ENCODE data around the gene FKBP14.

FKBP14 gene, protein sequence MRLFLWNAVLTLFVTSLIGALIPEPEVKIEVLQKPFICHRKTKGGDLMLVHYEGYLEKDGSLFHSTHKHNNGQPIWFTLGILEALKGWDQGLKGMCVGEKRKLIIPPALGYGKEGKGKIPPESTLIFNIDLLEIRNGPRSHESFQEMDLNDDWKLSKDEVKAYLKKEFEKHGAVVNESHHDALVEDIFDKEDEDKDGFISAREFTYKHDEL

GRCh38 chr7:30026229-30027064, at the start of gene FKBP14:
FKBP14 (minus strand) TSS chr7:30026702; CDS start chr7:30026508, 194 bp downstream.
- peak; percentile 92 for DNase-seq

DNA sequence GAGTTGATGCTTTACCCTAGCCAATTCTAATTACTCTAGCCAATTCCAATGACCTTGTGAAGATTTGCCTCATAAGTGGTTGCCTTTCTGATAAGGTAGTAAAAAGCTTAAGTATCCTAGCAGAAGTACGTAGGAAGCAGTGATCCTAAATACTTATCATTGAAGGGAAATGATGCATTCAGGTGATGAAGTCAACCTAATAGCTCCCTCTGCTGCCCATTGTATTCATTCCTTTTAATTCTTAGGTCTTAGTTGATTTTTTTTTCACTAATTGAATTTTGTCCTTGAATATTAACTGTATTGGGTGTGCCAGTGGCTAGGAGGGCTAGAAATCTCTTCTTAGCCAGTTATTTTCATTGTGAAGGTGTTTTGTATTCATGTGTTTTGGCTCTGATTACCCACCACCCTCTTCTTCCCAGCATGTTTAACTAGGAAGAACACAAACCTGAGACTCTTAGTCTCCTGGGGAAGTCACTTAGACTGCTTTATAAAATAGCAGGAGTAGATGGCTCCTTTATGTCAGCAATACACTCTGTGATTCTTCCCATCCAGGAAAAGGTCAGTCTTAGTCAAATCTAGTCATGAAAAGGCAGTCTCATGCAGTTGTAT, 48.0 kb upstream of the FKBP14 start:
- no peak for DNase-seq

GRCh38 chr7:30072735-30073134, 46.2 kb upstream of the FKBP14 start:
- DNase-seq = no peak

DNA sequence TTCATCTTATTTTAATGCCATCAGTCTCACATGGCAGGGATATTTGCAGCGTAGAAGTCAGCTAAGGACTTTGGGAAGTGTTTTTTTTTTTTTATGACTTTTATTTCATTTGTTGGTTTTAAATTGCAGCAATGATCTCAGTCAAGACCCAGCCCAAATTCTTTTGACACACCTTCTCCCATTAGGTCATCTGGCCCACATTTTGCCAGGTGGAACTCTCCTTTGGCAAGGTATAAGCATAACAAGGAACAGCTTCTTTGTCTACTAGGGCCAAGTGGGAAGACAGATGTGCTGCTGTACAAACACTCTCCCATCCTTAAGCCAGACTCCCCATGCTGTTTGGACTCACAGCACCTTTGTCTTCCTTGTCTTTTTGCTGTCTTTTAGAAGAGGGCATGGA, 43.5 kb upstream of the FKBP14 start:
- no peak for DNase-seq

GRCh38 chr7:30069096-30069867, 42.8 kb upstream of the FKBP14 start:
- DNase-seq = no peak

- DNase-seq = no peak
Observed at GRCh38 chr7:30068117-30068516, 41.6 kb upstream of the FKBP14 start.

GRCh38 chr7:30066687-30067086, 40.2 kb upstream of the FKBP14 start:
- DNase-seq = no peak

GRCh38 chr7:30065746-30066145, 39.2 kb upstream of the FKBP14 start:
- no peak for DNase-seq

DNA sequence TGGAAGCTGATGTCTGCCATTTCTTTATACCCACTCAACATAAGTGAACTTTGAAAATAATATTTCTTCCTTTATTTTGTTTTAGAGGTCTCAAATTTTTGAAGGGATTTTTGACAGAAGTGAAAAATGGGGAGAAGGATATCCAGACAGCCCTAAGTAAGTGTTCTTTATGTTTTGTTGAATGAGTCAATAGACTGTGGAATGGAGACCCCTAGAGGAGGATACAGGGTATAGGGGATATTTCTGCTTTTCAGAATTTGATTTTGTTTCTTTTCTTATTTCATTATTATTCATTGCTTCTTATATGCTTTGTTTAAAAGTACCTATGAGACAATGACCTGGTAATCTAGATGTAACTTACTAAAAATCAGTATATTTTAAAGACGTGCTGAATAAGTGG, 36.1 kb upstream of the FKBP14 start:
- DNase-seq = peak; percentile 15

- peak; percentile 29 for DNase-seq
Observed at GRCh38 chr7:30061786-30062185, 35.3 kb upstream of the FKBP14 start.

DNA sequence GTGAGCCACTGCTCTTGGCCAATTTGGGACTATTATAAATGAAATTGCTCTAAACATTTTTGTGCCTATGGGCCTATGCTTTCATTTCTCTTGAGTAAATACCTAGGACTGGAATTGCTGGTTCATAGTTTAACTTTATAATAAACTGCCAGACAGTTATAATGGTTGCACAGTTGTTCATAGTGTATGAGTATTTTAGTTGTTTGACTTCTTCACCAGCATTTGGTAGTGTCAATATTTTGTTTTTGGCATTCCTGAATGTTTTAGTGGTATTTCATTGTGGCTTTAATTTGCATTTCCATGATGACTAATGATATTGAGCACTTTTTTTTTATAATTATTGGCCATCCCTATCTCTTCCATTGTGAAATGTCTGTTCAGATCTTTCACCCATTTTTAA, 31.2 kb upstream of the FKBP14 start:
- DNase-seq = no peak

DNA sequence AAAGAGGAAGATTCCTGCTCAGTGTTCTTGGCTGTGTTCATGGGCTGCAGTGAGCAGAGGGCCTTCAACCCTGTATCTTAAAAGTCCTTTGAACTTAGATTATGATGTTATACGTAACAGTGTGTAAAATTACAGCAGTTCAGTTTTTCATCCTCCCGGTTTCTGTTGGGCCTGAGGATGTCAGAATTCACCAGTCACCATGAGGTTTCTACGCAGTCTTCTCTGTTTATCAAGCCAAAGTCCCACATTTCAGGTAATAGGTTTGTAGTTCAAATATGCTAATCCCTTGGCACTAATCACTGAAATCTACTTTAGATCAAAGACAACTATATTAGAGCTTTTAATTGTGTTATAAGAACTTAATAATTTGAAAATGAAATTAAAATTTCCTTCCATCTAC, 26.6 kb upstream of the FKBP14 start:
- no peak for DNase-seq

GRCh38 chr7:30049173-30049572, 22.7 kb upstream of the FKBP14 start:
- no peak for DNase-seq

- DNase-seq = no peak
Observed at GRCh38 chr7:30048582-30048981, 22.1 kb upstream of the FKBP14 start.

- no peak for DNase-seq
Observed at GRCh38 chr7:30047124-30047523, 20.6 kb upstream of the FKBP14 start.

- no peak for DNase-seq
Observed at GRCh38 chr7:30046127-30046770, 19.7 kb upstream of the FKBP14 start.

DNA sequence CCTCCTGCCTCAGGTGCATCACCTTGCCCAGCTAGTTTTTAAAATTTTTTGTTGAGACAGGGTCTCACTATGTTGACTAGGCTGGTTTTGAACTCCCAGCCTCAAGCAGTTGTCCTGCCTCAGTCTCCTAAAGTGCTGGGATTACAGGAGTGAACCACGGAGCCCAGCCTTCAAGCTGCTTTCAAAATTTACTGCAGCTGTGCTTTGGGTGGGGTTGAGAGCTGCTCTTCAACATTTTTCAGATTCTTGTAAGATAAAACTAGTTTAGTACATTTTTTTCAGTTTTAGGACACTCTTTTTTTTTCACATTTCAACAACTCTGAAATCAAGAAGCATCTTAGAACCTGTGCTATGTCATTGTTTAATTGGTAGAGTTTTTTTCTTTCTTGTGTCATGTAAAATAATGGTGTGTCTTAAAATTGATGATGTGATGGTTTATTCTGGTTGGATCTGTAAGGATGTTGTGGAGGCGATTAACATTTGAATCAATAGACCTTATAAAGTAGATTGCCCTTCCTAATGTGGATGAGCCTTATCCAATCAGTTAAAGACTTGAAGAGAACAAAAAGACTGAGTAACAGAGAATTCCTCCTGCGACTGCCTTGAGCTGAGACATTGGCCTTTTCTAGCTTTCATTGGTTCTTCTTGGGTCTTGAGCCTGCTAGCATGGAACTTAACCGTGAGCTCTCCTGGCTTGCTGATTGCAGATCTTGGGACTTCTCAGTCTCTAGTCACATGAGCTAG, 15.2 kb upstream of the FKBP14 start:
- DNase-seq = no peak

- DNase-seq = no peak
Observed at GRCh38 chr7:30040938-30041337, 14.4 kb upstream of the FKBP14 start.

- DNase-seq = no peak
Observed at GRCh38 chr7:30038196-30038980, 11.9 kb upstream of the FKBP14 start.

DNA sequence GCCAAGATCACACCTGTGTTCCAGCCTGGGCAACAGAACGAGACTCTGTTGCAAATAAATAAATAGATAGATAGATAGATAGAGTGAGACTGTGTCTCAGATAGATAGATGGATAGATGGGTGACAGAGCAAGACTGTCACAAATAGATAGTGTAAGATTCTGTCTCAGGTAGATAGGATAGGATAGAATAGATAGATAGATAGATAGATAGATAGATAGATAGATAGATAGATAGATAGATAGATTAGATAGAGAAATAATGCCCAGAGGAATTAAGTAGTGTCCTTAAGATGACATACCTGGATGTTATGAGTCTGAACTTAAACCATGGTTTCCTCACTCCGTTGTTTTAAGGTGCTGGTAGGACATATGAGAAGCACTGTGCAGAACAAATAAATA, 9.7 kb upstream of the FKBP14 start:
- no peak for DNase-seq

GRCh38 chr7:30034501-30034900, 8.0 kb upstream of the FKBP14 start:
- no peak for DNase-seq

All from NCI-H2227 treated with DMSO at 0.1 percent for 48 hours (cell line).